ENCODE results near the gene KRT83.

DNA sequence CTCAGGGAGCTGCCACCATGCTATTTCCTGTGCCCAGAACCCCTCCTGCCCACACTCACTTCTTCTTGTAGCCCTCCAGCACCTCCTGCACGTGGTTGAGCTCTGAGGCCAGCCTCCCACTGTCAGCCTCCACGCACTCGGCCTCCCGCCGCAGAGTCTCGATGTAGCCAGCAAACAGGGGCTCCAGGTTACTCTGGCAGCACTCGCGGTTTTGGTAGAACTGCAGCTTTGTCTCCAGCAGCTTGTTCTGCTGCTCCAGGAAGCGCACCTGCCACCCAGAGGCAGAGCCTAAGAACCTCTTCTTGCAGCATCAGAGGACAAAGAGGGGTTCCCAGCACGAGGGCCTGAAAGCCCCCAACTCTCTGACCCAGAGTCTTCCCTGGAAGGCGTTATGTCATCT, 2.1 kb downstream of the KRT83 start:
- TF ChIP-seq POLR2A (IDR thresholded peaks at IDR 0.05; ENCODE audit: low read depth, low read length) (no peak), POLR2AphosphoS5 (IDR thresholded peaks at IDR 0.05; ENCODE audit: low read depth, low read length) (no peak)
